Measurements from ENCODE around the gene ANKS1B. TPM values are rescaled to one million over a fixed set of nuclear protein-coding genes. Genes with fewer than 3 reads are reported as not detected.

The ANKS1B gene
- total and polyA plus RNA-seq, 4 donors = 0.03 to 3.4 (median 0.53) TPM

DNA sequence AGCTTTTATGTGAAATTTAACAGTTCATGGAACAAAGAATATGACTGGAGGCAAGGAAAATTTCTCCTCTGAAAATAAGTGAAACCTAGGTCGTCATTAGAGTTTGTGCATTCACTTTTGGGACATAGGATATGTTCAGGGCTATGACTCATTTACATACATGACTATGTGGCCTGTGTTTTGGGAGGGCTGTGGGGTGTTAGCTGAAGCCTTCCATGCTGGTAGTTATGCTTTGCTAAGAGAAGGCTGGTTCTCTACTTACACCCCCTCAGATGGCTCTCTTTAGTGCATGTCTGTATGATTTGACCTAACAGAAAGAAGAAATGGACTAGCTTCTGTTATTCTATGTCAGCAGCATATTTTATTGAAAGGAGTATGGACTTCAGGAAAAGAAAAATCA is 753.7 kb downstream of the ANKS1B start:
- no peaks in the 10 kb centered on the region for H3K36me3 ChIP-seq (ENCODE audit: control insufficient read depth in 4 of 4, insufficient read depth in 3 of 4, low read depth in 1 of 4, low read length in 3 of 4)
- H3K9ac ChIP-seq (ENCODE audit: low read depth in 1 of 2, low read length in 2 of 2) = no peak overlapping the region
- no peak for DNase-seq (ENCODE audit: low spot score)
- no peaks in the 10 kb centered on the region for H3K9me3 ChIP-seq (ENCODE audit: control insufficient read depth in 4 of 4, low read length in 3 of 4)
- H3K4me1 ChIP-seq (ENCODE audit: control insufficient read depth in 4 of 4, insufficient read depth in 4 of 4, low read length in 3 of 4) = no peaks in the 10 kb centered on the region
- WGBS = 59% methylated on average over 1 of the region's 1 CpG
- no peak overlapping the region for H3K27ac ChIP-seq (ENCODE audit: low read depth in 1 of 2, low read length in 2 of 2)
- H3K4me3 ChIP-seq (ENCODE audit: low read depth in 1 of 3, low read length in 3 of 3) = no peak overlapping the region
- TF ChIP-seq TAF1 (conservative IDR thresholded peaks at IDR 0.05) (no peak), FOXA1 (IDR thresholded peaks at IDR 0.05) (no peak), JUND (IDR thresholded peaks at IDR 0.05) (no peak), RXRA (IDR thresholded peaks at IDR 0.05) (no peak), FOXA2 (IDR thresholded peaks at IDR 0.05) (no peak)
- TF ChIP-seq, protein P1, sequence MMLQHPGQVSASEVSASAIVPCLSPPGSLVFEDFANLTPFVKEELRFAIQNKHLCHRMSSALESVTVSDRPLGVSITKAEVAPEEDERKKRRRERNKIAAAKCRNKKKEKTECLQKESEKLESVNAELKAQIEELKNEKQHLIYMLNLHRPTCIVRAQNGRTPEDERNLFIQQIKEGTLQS (IDR thresholded peaks at IDR 0.05) = no peak
- H3K27me3 ChIP-seq (ENCODE audit: control insufficient read depth in 4 of 4, insufficient read depth in 4 of 4, low read length in 3 of 4) = peaks cover 0 to 3% (median 0%) of the 10 kb centered on the region in 4 donors

DNA sequence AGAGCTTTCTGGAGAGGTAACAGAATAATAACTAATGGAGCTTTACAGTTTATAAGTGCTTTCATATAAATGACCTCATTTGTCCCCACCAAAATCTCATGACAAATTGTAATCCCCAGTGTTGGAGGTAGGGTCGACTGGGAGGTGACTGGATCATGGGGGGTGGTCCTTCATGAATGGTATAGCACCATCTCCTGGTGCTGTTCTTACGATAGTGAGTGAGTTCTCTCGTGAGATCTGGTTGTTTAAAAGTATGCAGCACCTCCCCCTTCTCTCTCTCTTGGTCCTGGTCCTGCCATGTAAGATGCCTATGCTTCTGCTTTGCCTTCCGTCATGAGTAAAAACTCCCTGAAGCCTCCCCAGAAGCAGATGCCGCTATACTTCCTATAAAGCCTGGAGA is 760.5 kb downstream of the ANKS1B start:
- no peak for TF ChIP-seq YY1 (IDR thresholded peaks at IDR 0.05)
- no peak for TF ChIP-seq RXRA (IDR thresholded peaks at IDR 0.05)
- TF ChIP-seq, protein P2, sequence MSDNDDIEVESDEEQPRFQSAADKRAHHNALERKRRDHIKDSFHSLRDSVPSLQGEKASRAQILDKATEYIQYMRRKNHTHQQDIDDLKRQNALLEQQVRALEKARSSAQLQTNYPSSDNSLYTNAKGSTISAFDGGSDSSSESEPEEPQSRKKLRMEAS (IDR thresholded peaks at IDR 0.05) = no peak
- TF ChIP-seq, protein P3, sequence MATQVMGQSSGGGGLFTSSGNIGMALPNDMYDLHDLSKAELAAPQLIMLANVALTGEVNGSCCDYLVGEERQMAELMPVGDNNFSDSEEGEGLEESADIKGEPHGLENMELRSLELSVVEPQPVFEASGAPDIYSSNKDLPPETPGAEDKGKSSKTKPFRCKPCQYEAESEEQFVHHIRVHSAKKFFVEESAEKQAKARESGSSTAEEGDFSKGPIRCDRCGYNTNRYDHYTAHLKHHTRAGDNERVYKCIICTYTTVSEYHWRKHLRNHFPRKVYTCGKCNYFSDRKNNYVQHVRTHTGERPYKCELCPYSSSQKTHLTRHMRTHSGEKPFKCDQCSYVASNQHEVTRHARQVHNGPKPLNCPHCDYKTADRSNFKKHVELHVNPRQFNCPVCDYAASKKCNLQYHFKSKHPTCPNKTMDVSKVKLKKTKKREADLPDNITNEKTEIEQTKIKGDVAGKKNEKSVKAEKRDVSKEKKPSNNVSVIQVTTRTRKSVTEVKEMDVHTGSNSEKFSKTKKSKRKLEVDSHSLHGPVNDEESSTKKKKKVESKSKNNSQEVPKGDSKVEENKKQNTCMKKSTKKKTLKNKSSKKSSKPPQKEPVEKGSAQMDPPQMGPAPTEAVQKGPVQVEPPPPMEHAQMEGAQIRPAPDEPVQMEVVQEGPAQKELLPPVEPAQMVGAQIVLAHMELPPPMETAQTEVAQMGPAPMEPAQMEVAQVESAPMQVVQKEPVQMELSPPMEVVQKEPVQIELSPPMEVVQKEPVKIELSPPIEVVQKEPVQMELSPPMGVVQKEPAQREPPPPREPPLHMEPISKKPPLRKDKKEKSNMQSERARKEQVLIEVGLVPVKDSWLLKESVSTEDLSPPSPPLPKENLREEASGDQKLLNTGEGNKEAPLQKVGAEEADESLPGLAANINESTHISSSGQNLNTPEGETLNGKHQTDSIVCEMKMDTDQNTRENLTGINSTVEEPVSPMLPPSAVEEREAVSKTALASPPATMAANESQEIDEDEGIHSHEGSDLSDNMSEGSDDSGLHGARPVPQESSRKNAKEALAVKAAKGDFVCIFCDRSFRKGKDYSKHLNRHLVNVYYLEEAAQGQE (IDR thresholded peaks at IDR 0.05) = no peak
- TF ChIP-seq, protein P4, sequence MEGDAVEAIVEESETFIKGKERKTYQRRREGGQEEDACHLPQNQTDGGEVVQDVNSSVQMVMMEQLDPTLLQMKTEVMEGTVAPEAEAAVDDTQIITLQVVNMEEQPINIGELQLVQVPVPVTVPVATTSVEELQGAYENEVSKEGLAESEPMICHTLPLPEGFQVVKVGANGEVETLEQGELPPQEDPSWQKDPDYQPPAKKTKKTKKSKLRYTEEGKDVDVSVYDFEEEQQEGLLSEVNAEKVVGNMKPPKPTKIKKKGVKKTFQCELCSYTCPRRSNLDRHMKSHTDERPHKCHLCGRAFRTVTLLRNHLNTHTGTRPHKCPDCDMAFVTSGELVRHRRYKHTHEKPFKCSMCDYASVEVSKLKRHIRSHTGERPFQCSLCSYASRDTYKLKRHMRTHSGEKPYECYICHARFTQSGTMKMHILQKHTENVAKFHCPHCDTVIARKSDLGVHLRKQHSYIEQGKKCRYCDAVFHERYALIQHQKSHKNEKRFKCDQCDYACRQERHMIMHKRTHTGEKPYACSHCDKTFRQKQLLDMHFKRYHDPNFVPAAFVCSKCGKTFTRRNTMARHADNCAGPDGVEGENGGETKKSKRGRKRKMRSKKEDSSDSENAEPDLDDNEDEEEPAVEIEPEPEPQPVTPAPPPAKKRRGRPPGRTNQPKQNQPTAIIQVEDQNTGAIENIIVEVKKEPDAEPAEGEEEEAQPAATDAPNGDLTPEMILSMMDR (IDR thresholded peaks at IDR 0.05; ENCODE audit: low read depth, low read length, missing input control) = no peak
- no peak for TF ChIP-seq FOXA2 (IDR thresholded peaks at IDR 0.05)
- TF ChIP-seq, protein P5, sequence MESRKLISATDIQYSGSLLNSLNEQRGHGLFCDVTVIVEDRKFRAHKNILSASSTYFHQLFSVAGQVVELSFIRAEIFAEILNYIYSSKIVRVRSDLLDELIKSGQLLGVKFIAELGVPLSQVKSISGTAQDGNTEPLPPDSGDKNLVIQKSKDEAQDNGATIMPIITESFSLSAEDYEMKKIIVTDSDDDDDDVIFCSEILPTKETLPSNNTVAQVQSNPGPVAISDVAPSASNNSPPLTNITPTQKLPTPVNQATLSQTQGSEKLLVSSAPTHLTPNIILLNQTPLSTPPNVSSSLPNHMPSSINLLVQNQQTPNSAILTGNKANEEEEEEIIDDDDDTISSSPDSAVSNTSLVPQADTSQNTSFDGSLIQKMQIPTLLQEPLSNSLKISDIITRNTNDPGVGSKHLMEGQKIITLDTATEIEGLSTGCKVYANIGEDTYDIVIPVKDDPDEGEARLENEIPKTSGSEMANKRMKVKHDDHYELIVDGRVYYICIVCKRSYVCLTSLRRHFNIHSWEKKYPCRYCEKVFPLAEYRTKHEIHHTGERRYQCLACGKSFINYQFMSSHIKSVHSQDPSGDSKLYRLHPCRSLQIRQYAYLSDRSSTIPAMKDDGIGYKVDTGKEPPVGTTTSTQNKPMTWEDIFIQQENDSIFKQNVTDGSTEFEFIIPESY (IDR thresholded peaks at IDR 0.05) = no peak
- TF ChIP-seq JUND (IDR thresholded peaks at IDR 0.05) = no peak
- TF ChIP-seq RAD21 (IDR thresholded peaks at IDR 0.05) = no peak
- TF ChIP-seq FOXA1 (IDR thresholded peaks at IDR 0.05) = no peak

More for the DNA sequence above, 760.5 kb downstream of the ANKS1B start:
- Histone ChIP-seq H3K9ac (ENCODE audit: low read depth in 1 of 2, low read length in 2 of 2) (no peak overlapping the region), H3K36me3 (ENCODE audit: control insufficient read depth in 4 of 4, insufficient read depth in 3 of 4, low read depth in 1 of 4, low read length in 3 of 4) (no peaks in the 10 kb centered on the region), H3K9me3 (ENCODE audit: control insufficient read depth in 4 of 4, low read length in 3 of 4) (no peaks in the 10 kb centered on the region), H3K4me3 (ENCODE audit: low read depth in 1 of 3, low read length in 3 of 3) (no peak overlapping the region), H3K27ac (ENCODE audit: low read depth in 1 of 2, low read length in 2 of 2) (no peak overlapping the region), H3K4me1 (ENCODE audit: control insufficient read depth in 4 of 4, insufficient read depth in 4 of 4, low read length in 3 of 4) (no peaks in the 10 kb centered on the region), H3K27me3 (ENCODE audit: control insufficient read depth in 4 of 4, insufficient read depth in 4 of 4, low read length in 3 of 4) (no peaks in the 10 kb centered on the region)
- WGBS = 76% methylated on average over 5 of the region's 5 CpGs
- no peak for DNase-seq (ENCODE audit: low spot score)
